H1 (cell line): ENCODE results near the gene ACTN4. TPM values are rescaled to one million over a fixed set of nuclear protein-coding genes. Genes with fewer than 3 reads are reported as not detected.
A peak's percentile ranks its signal among the peaks of the same experiment; 100 is the strongest.

Experiments
- CTCF ChIA-PET: fragments of 300-600 bp; sonication (Branson Sonifier 250); formaldehyde crosslinking; loops from one replicate; lab custom pipeline; 2021; ENCODE audit not compliant: partially characterized antibody; lab: Charles Lee
- POLR2A ChIA-PET: fragments of 300-600 bp; sonication (Branson Sonifier 250); formaldehyde crosslinking; loops from one replicate; lab custom pipeline; 2021; ENCODE audit warnings: inconsistent platforms; ENCODE audit not compliant: partially characterized antibody; lab: Charles Lee
- DNase-seq, 2 experiments: peaks; one replicate each; pipeline versions ENCODE4 v3.0.0 to v3.0.0-alpha.2; 2010 to 2022; ENCODE audit warnings: low spot score in 2 of 2, low read depth in 1 of 2, mixed read lengths in 1 of 2
- FAIRE-seq: peaks from 2 replicates; lab custom pipeline; 2011; peaks lifted over from hg19 to GRCh38; lab: Jason Lieb, UNC
- H2AFZ ChIP-seq: 2 replicates; pipeline ENCODE4 v1.8.1; 2012; ENCODE audit warnings: low read length, inconsistent platforms
- H2AK5ac ChIP-seq: 2 replicates; pipeline ENCODE4 v1.6.1; 2013; ENCODE audit warnings: low read depth, low read length
- H2BK120ac ChIP-seq: replicated peaks from 2 replicates; pipeline ENCODE3; 2013; ENCODE audit warnings: low read depth, low read length, inconsistent platforms
- H2BK12ac ChIP-seq: 2 replicates; pipeline ENCODE4 v1.6.1; 2013; ENCODE audit warnings: low read depth, low read length
- H2BK15ac ChIP-seq: 2 replicates; pipeline ENCODE4 v1.6.1; 2013; ENCODE audit warnings: low read length
- H2BK20ac ChIP-seq: 2 replicates; pipeline ENCODE4 v1.6.1; 2013; ENCODE audit warnings: low read length
- H2BK5ac ChIP-seq: 2 replicates; pipeline ENCODE4 v1.6.1; 2013; ENCODE audit warnings: low read depth, low read length
- H3K14ac ChIP-seq: 2 replicates; pipeline ENCODE4 v1.6.1; 2013; ENCODE audit warnings: inconsistent platforms; ENCODE audit not compliant: insufficient read length
- H3K18ac ChIP-seq: 2 replicates; pipeline ENCODE4 v1.6.1; 2013; ENCODE audit warnings: low read length; ENCODE audit errors: extremely low read depth
- H3K23ac ChIP-seq: 2 replicates; pipeline ENCODE4 v1.6.1; 2013; ENCODE audit warnings: inconsistent platforms; ENCODE audit not compliant: insufficient read length
- H3K23me2 ChIP-seq: 2 replicates; pipeline ENCODE4 v1.6.1; 2013; ENCODE audit warnings: low read depth, low read length
- H3K27ac ChIP-seq: 2 replicates; pipeline ENCODE4 v1.6.1; 2011; ENCODE audit warnings: low read depth, low read length, inconsistent platforms
- H3K27me3 ChIP-seq, 4 experiments: replicated peaks in 1 of 4; 1 replicate in 1 of 4; 2 replicates in 3 of 4; pipeline versions ENCODE4 v1.6.1 to v1.8.1; 2011 to 2013; ENCODE audit warnings: low read length in 3 of 4, mild to moderate bottlenecking in 3 of 4, inconsistent platforms in 2 of 4, mixed read lengths in 2 of 4, moderate library complexity in 1 of 4; ENCODE audit not compliant: control insufficient read depth in 3 of 4, insufficient read depth in 3 of 4; ENCODE audit errors: extremely low read depth in 1 of 4
- H3K36me3 ChIP-seq, 4 experiments: 2 replicates each; pipeline versions ENCODE4 v1.6.1 to v1.8.1; 2011 to 2013; ENCODE audit warnings: mild to moderate bottlenecking in 4 of 4, low read length in 3 of 4, moderate library complexity in 2 of 4, control low read depth in 1 of 4, inconsistent platforms in 1 of 4; ENCODE audit not compliant: insufficient read depth in 4 of 4, control insufficient read depth in 2 of 4
- H3K4ac ChIP-seq: replicated peaks from 2 replicates; pipeline ENCODE3; 2013; ENCODE audit warnings: low read length, low read depth, mixed read lengths, inconsistent platforms; ENCODE audit not compliant: insufficient read length
- H3K4me1 ChIP-seq, 4 experiments: replicated peaks in 1 of 4; 1 replicate in 1 of 4; 2 replicates in 3 of 4; pipeline versions ENCODE4 v1.6.1 to v1.8.1; 2011 to 2013; ENCODE audit warnings: low read length in 3 of 4, inconsistent platforms in 2 of 4, mixed read lengths in 1 of 4; ENCODE audit not compliant: insufficient read depth in 4 of 4, control insufficient read depth in 3 of 4
- H3K4me2 ChIP-seq, 2 experiments: 2 replicates each; pipeline versions ENCODE4 v1.6.1 to v1.8.1; 2011 to 2013; ENCODE audit warnings: low read depth in 2 of 2, low read length in 2 of 2, control low read depth in 1 of 2, inconsistent platforms in 1 of 2, mild to moderate bottlenecking in 1 of 2; ENCODE audit not compliant: insufficient read depth in 1 of 2
- H3K4me3 ChIP-seq, 4 experiments: fragments of 200-600, 300-600 bp in 1 of 4; sonication (generic), shearing (Covaris generic), sonication (Bioruptor Twin) in 1 of 4; 2 replicates each; pipeline versions ENCODE4 v1.5.1 to v1.8.1; 2011 to 2016; ENCODE audit warnings: low read length in 4 of 4, low read depth in 3 of 4, control low read depth in 2 of 4, inconsistent platforms in 2 of 4, mild to moderate bottlenecking in 2 of 4, mixed read lengths in 1 of 4, moderate library complexity in 1 of 4; ENCODE audit not compliant: insufficient read depth in 2 of 4; ENCODE audit errors: extremely low read depth in 1 of 4
- H3K56ac ChIP-seq: replicated peaks from 2 replicates; pipeline ENCODE3; 2013; ENCODE audit warnings: low read depth, mild to moderate bottlenecking, mixed read lengths, low read length, inconsistent platforms; ENCODE audit not compliant: insufficient read length
- H3K79me1 ChIP-seq: 2 replicates; pipeline ENCODE4 v1.6.1; 2013; ENCODE audit warnings: low read depth, low read length, control low read depth
- H3K79me2 ChIP-seq, 2 experiments: 2 replicates each; pipeline versions ENCODE4 v1.6.1 to v1.8.1; 2012 to 2013; ENCODE audit warnings: low read length in 2 of 2, mild to moderate bottlenecking in 2 of 2, inconsistent platforms in 1 of 2; ENCODE audit not compliant: insufficient read depth in 2 of 2, control insufficient read depth in 1 of 2
- H3K9ac ChIP-seq, 4 experiments: replicated peaks in 1 of 4; 1 replicate in 1 of 4; 2 replicates in 3 of 4; pipeline versions ENCODE4 v1.6.1 to v1.8.1; 2011 to 2013; ENCODE audit warnings: low read depth in 3 of 4, low read length in 3 of 4, control low read depth in 2 of 4, mild to moderate bottlenecking in 2 of 4, moderate library complexity in 2 of 4, inconsistent platforms in 1 of 4; ENCODE audit errors: extremely low read depth in 1 of 4
- H3K9me3 ChIP-seq, 2 experiments: 2 replicates each; pipeline versions ENCODE4 v1.6.1 to v1.8.1; 2012 to 2013; ENCODE audit warnings: mild to moderate bottlenecking in 2 of 2, moderate library complexity in 2 of 2, control low read depth in 1 of 2, inconsistent platforms in 1 of 2, low read depth in 1 of 2, low read length in 1 of 2, mixed read lengths in 1 of 2; ENCODE audit not compliant: insufficient read depth in 2 of 2
- H4K20me1 ChIP-seq, 2 experiments: replicated peaks in 1 of 2; 2 replicates each; pipeline versions ENCODE3 to v1.8.1; 2011 to 2013; ENCODE audit warnings: inconsistent platforms in 2 of 2, low read length in 2 of 2, mild to moderate bottlenecking in 1 of 2; ENCODE audit not compliant: insufficient read depth in 2 of 2, control insufficient read depth in 1 of 2
- H4K5ac ChIP-seq: 2 replicates; pipeline ENCODE4 v1.6.1; 2013; ENCODE audit warnings: low read length, low read depth, mixed read lengths, inconsistent platforms; ENCODE audit not compliant: insufficient read length
- H4K8ac ChIP-seq: 2 replicates; pipeline ENCODE4 v1.8.0; 2013; ENCODE audit warnings: mild to moderate bottlenecking, moderate library complexity, low read length, inconsistent platforms; ENCODE audit not compliant: insufficient read depth; ENCODE audit errors: extremely low read depth
- H4K91ac ChIP-seq: replicated peaks from 2 replicates; pipeline ENCODE3; 2013; ENCODE audit warnings: low read length, mixed read lengths, inconsistent platforms; ENCODE audit not compliant: insufficient read length
- ASH2L ChIP-seq: fragments of 200-600, 300-600 bp; sonication (generic); IDR thresholded peaks from one replicate; pipeline ENCODE4 v1.7.1; 2017; ENCODE audit warnings: low read length
- BACH1 ChIP-seq: IDR thresholded peaks from 2 replicates; pipeline ENCODE4 v1.6.1; 2012; ENCODE audit warnings: low read length, improper control_type of control experiment
- KDM4A ChIP-seq: IDR thresholded peaks from one replicate; pipeline ENCODE4 v1.7.1; 2012; ENCODE audit warnings: low read depth, mild to moderate bottlenecking, moderate library complexity, low read length, inconsistent platforms; ENCODE audit not compliant: severe bottlenecking
- POLR2AphosphoS5 ChIP-seq: IDR thresholded peaks from 2 replicates; pipeline ENCODE4 v1.6.1; 2011; ENCODE audit warnings: low read depth, low read length
- RBBP5 ChIP-seq: IDR thresholded peaks from 2 replicates; pipeline ENCODE4 v1.7.1; 2012; ENCODE audit warnings: low read depth, mild to moderate bottlenecking, inconsistent platforms, low read length, moderate library complexity, borderline replicate concordance
- RNF2 ChIP-seq: fragments of 200-900, 300-1000 bp; sonication (generic); IDR thresholded peaks from 2 replicates; pipeline ENCODE4 v1.7.1; 2016; ENCODE audit warnings: borderline replicate concordance, low read depth, mild to moderate bottlenecking, antibody characterized with exemption, low read length; ENCODE audit not compliant: poor library complexity, severe bottlenecking; ENCODE audit errors: missing control alignments
- WGBS, 2 experiments: shearing (Covaris generic) in 1 of 2; methylation state at CpG; one replicate each; pipeline versions ENCODE4 v1.1.6 to v1.1.7; 2013 to 2015; ENCODE audit warnings: low lambda C conversion rate in 2 of 2, mixed read lengths in 2 of 2, inconsistent platforms in 1 of 2, low coverage in 1 of 2, missing lambda C conversion rate in 1 of 2; ENCODE audit not compliant: insufficient replicate concordance in 2 of 2, insufficient coverage in 1 of 2, insufficient read length in 1 of 2; ENCODE audit errors: extremely low coverage in 1 of 2, missing lambda C conversion rate in 1 of 2; 5-methylcytosine and 5-hydroxymethylcytosine counted together
- polyA plus RNA-seq, 7 experiments: library from polyadenylated mRNA; depleted of rRNA in 3 of 7; stranded (reverse) in 5 of 7; unstranded in 2 of 7; fragments of >200 nt in 5 of 7; fragments of 200-250 nt in 2 of 7; gene quantifications; 1 replicate in 5 of 7; 2 replicates in 1 of 7; 4 replicates in 1 of 7; pipeline versions ENCODE4 v1.2.1 to v1.2.3, GENCODE V29; 2011 to 2013; ENCODE audit warnings: missing spikeins in 2 of 7, mixed read lengths in 2 of 7
- total RNA-seq: library from RNA; stranded (reverse); fragmentation: NEBNext Ultra II Directional; extraction: Animal tissue kit (Norgen Biotek cat#: 25700); gene quantifications from 2 replicates; pipeline ENCODE4 v1.2.1, GENCODE V29; 2021
- TF ChIP-seq, protein P1 (sequence below): IDR thresholded peaks from 2 replicates; pipeline ENCODE4 v1.6.1; 2012; ENCODE audit warnings: inconsistent platforms

Gene ACTN4
- total and polyA plus RNA-seq, 2 of the 8 experiments (the other 6 are each of a cell fraction or from before 2014, with no cell fraction given), result 211 to 520 TPM

DNA sequence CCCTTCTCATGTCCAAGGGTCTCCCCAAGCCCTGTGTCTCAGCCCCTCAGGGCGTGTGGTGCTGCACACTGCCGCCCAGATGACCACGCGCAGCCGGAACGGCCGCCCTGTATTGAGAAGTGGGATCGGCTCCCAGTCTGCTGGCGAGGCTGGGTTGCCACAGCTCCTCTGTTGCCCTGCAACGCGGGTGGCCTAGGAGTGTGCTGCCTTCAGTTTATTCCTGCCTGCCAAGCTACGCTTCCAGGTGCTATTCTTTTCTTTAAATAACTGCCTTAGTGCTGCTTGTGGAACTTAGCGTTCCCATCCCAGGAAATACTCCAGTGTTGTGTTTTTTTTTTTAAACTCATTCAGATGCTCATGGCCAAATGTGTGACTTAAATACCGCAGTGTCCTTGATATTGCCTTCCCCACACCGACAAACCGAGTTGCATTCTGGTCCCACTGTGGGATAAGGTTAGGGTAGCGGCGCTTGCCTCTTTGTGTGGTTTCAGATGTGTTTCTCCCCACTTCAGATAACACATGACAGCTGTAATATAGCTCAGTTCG, 16.6 kb downstream of the ACTN4 start:
- DNase-seq, result no peak
- FAIRE-seq, result no peak
- H3K27me3 ChIP-seq, result no peaks in the 10 kb centered on the region
- peak overlapping the region; percentile 88 for H3K18ac ChIP-seq
- peaks cover 41 to 64% (median 51%) of the 10 kb centered on the region in 4 experiments for H3K4me1 ChIP-seq
- H3K23me2 ChIP-seq, result no peaks in the 10 kb centered on the region; the same call in 1 of the 2 replicates
- H3K4ac ChIP-seq, result no peak overlapping the region
- peaks cover 33% of the 10 kb centered on the region for H3K79me1 ChIP-seq
- H3K9ac ChIP-seq, result no peak overlapping the region
- H3K4me3 ChIP-seq, result no peak overlapping the region
- WGBS, 2 experiments, result 85% methylated on average over 19 of the region's 19 CpGs; no CpG with 5 or more reads in 1 of the 2 experiments
- CTCF ChIA-PET, result interaction anchor here (0.8 to 1.3 kb wide), 5 partner anchors 9 to 69 kb away, joined by 3 to 6 read pairs (median 3); no protein-coding TSS in a partner anchor
- peaks cover 0 to 5% (median 0%) of the 10 kb centered on the region in 4 experiments; a peak in 1 of 8 replicates for H3K36me3 ChIP-seq
- H4K91ac ChIP-seq, result no peak overlapping the region
- H4K5ac ChIP-seq, result no peak overlapping the region
- peak overlapping the region; percentile 67; the same call in 1 of the 2 replicates for H2BK15ac ChIP-seq
- no peak overlapping the region for H3K14ac ChIP-seq
- peak overlapping the region; percentile 30 for H2BK12ac ChIP-seq
- no peak overlapping the region for H2BK120ac ChIP-seq
- H2AFZ ChIP-seq, result no peak overlapping the region
- peak overlapping the region; percentile 55 for H2AK5ac ChIP-seq
- peak overlapping the region; percentile 27; the same call in 1 of the 2 replicates for H3K27ac ChIP-seq
- H2BK5ac ChIP-seq, result peak overlapping the region; percentile 96
- peak overlapping the region; percentile 59 to 61; a peak in 3 of 4 replicates for H3K4me2 ChIP-seq
- no peaks in the 10 kb centered on the region for H3K9me3 ChIP-seq
- peaks cover 6 to 41% of the 10 kb centered on the region in 2 experiments for H4K20me1 ChIP-seq
- POLR2A ChIA-PET, result interaction anchor here (0.8 to 21.5 kb wide), 7 partner anchors 7 to 68 kb away, joined by 3 to 495 read pairs (median 6); partner anchors contain the start of gene ACTN4
- no peak overlapping the region for H3K23ac ChIP-seq
- H3K56ac ChIP-seq, result no peak overlapping the region
- H4K8ac ChIP-seq, result no peak overlapping the region
- peaks cover 14 to 91% of the 10 kb centered on the region in 2 experiments for H3K79me2 ChIP-seq
- H2BK20ac ChIP-seq, result peak overlapping the region; percentile 11; the same call in 1 of the 2 replicates
- TF ChIP-seq ASH2L, result no peak
- TF ChIP-seq, protein P1, sequence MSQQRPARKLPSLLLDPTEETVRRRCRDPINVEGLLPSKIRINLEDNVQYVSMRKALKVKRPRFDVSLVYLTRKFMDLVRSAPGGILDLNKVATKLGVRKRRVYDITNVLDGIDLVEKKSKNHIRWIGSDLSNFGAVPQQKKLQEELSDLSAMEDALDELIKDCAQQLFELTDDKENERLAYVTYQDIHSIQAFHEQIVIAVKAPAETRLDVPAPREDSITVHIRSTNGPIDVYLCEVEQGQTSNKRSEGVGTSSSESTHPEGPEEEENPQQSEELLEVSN, result no peak
- no peak for TF ChIP-seq RNF2
- TF ChIP-seq RBBP5, result no peak
- no peak for TF ChIP-seq KDM4A
- no peak for TF ChIP-seq POLR2AphosphoS5
- no peak for TF ChIP-seq BACH1
